HG03280 (cell line): ENCODE measurements around the gene MYOT.
"Not testable (repeated sequence)": the region's sequence is repeated elsewhere in the genome, so short reads cannot be mapped to it uniquely, and the experiment has no call there.

ENCODE experiments used
- ATAC-seq: cut with Tn5 transposase; IDR thresholded peaks from one replicate; pipeline ENCODE4 v1.9.1; 2021; ENCODE audit warnings: mild to moderate bottlenecking, moderate library complexity; ENCODE audit not compliant: unreplicated experiment

The MYOT gene

GRCh38 chr5:137856201-137856600, 11.5 kb upstream of the MYOT start:
- ATAC-seq, result no peak

GRCh38 chr5:137856916-137857862, 10.5 kb upstream of the MYOT start:
- ATAC-seq, result no peak

- ATAC-seq, result peak; percentile 79
These were observed 9.3 kb upstream of the MYOT start for GRCh38 chr5:137858223-137858916.

DNA sequence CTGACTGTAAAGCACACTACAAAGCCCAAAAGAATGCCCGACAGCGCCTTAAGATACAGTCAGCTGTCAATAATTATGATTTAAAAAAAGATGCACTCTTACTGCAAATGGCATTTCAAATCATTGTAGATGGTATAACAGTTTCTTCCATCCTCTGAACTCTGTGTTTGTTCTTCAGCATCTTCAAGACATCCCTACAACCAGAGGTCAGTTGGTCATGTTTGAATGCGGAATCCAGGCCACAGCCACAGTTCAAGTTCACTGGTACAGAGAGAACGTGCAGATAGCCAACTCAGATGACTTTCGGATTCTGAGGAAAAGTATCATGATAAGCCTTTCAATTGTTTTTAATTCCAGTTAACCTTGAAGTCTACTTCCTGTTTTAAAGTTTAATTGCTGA, 8.7 kb upstream of the MYOT start:
- ATAC-seq, result no peak

DNA sequence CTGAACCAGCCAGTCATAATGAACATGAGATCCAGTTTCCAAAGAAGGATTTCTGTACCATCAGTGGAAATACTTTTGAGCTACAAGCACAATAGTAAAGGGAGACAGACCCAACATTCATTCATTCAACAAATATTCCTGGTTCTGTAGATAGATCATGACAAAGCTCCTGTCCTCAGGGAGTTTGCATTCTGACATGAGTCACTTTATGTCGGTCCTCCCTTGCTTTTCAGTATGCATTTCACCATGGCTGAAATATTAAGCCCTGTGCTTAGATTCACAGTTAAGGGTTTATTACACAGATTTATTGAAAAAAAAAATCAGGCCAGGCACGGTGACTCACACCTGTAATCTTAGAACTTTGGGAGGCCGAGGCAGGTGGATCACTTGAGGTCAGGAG, 5.4 kb upstream of the MYOT start:
- ATAC-seq, result no peak

GRCh38 chr5:137863653-137864052, 4.0 kb upstream of the MYOT start:
- ATAC-seq, result not testable (repeated sequence)

- ATAC-seq, result no peak
These were observed 895 bp upstream of the MYOT start for GRCh38 chr5:137866541-137867388.

DNA sequence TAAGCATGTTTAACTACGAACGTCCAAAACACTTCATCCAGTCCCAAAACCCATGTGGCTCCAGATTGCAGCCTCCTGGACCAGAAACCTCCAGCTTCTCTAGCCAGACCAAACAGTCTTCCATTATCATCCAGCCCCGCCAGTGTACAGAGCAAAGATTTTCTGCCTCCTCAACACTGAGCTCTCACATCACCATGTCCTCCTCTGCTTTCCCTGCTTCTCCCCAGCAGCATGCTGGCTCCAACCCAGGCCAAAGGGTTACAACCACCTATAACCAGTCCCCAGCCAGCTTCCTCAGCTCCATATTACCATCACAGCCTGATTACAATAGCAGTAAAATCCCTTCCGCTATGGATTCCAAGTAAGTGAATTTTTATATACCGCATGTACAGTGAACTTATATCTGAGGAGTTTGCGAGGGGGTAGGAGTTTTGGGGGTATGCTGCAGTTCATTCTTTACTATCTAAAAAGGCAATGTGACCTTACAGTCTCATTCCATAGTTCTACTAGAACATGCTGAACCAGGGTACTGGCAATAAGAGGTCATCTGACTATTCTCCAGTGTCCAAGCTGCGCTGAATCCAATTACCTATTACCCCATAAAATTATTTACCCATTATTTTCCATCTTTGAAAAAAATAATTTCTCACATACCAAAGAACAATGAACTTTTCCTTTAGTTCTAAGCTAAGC, 3.1 kb downstream of the MYOT start:
- ATAC-seq, result no peak

DNA sequence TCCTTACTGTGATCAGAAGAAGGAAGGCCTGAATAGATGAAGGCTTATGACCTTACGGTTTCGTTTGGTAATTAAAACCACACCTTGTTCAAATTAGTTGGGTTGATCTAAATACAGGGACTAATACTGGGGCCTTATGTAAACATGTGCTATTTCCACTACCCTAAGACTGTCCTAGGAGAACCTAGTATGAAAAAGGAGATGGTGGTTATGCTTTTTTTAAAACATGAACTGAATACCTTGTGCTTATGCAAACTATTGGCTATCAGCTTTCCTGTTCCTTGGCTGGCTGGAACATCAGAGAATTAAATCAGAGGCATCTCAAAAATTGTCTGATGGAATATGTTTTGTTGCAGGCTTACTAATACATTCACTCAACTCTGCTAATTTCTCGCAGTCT, 3.9 kb downstream of the MYOT start:
- no peak for ATAC-seq

- no peak for ATAC-seq
These were observed 4.8 kb downstream of the MYOT start for GRCh38 chr5:137872466-137872865.

- no peak for ATAC-seq
These were observed 8.4 kb downstream of the MYOT start for GRCh38 chr5:137876101-137876500.

GRCh38 chr5:137880313-137880712, 12.7 kb downstream of the MYOT start:
- ATAC-seq, result no peak

DNA sequence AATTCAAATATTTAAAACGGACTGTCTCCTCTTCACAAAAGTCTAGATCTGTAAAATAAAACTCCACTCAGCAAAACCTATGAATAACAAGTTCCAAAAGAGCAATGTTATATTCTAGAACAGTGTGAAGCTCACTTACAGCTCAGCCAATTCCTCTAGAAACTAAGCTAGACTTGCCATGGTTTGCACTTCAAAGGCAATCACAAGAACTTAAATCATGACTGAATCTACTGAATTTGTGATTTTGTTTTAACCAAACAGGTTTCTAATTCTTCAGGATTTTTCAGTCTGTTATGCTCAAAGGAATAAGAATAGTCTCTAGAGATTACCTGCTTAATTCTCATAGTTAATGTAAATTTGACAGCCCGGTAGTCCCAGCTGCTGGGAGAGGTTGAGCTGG, 20.2 kb downstream of the MYOT start:
- no peak for ATAC-seq

DNA sequence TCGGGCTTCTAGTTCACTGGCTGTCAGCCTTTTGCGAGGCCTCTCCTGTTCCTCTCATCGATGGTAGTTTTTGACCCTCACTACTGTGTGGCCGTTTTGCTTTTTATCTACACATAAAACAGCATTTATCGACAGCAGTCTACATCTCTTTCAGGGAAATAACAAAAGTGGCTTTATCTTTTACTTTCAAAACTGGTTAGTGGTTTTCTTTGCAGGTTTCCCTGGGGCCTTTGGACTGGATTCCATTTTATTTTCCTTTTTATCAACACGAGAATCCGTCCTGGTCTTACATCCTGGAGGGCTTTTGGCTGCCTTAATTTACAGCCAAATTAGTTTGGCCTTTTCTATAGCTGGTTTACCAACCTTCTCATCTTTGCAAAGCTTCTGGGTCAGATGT, 20.8 kb downstream of the MYOT start:
- ATAC-seq, result no peak

DNA sequence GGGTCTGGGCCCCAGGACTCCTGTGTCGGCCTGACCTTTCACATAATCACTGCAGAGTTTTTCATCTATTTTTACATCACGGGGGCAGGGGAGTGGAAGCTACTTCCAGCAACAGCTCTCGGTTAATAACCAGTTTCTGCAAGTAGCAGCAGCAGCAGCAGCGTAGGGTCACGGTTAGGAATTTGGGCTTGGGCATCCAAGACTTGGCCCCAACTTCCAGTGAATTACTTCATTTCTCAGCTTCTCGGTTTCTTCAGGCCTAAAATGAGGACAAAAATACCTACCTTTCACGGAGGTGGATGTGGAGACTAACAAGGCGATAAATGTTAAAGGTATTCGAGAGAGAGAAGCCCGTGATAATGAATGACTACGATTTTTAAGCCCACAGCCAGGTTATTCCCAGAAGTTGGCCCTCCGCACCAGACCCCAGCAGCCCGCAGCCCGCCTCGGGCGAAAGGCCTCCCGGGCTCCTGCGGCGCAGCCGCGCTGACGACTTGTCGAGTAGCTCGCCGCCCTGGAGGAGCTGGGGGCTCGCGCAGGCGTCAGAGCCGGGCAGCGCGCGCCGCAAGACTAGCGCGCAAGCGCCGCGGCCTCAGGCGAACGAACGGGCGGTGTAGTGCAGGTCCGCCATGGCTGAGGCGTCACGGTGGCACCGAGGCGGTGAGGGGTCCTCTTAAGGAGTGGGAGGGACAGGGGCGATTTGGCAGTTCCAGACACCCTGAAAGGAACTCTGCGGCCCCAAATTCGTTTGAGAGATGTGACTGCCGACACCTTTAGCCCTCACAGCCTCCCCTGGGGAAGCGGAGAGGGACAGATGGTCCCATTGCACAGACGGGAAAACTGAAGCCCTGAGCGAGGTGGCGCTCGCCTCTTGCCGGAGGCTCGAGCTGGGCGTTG, 21.5 kb downstream of the MYOT start, which contains the start of gene PKD2L2:
Gene PKD2L2, plus strand, starts transcription at position 595 of the 897 bp plus-strand sequence. Its CDS starts 35 bp downstream, at position 630.
- ATAC-seq, result peak; percentile 95

DNA sequence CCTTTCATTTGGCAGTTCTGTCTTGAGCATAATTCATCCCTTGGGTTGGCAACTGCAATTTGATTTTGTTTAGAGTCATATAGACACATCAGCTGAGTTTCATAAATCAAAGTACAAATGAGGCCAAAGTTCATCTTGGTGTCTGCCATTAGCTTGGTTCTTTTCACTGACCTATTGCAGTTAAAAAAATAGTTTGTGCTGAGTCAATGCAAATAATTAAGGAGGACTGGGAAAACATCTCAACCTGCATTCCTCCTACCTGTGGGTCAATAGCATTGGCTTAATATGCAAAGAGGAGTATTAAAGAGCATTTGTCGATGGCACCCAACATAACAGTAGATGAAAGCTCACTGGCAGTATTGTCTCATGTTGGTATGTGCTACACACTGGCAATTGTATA, 23.2 kb downstream of the MYOT start:
- ATAC-seq, result no peak

DNA sequence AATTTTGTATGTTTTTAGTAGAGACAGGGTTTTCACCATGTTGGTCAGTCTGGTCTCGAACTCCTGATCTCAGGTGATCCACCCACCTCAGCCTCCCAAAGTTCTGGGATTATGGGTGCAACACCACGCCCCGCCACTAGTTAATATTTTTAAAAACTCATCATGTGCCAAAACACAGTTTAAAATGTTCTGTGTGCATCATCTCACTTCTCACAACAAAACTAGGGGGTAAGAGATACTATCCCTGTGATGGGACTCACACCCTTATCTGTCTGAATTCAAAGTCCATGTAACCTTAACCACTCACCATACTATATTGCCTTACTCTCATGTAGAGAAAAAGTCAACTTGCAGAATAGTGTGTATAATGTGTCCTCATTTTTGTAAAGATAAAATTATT, 24.2 kb downstream of the MYOT start:
- ATAC-seq, result no peak

DNA sequence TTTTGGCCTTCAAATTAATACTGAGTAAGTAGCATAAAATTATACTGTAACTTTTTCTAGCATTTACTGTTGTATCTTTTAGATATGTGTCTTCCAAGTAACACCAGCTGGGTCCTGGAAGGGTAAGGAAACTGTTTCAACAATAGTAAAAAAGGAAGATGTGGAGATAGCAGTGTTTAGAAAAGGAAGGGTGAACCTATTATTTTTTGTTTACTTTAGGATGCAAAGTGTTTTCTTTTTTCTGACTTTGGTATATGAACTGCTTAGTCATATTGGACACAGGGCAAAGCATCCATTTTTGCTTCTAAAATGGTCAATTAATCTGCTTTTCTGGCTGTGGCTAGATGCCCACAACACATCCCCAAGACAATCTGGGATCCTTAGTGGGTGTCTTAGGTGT, 26.9 kb downstream of the MYOT start:
- no peak for ATAC-seq

GRCh38 chr5:137896560-137896959, 28.9 kb downstream of the MYOT start:
- ATAC-seq, result no peak

- ATAC-seq, result no peak
These were observed 31.8 kb downstream of the MYOT start for GRCh38 chr5:137899493-137899892.
